Gastroesophageal sphincter (tissue), 3 donors: ENCODE measurements around the gene CNTNAP5.

Source experiments
- EP300 ChIP-seq: sonication (generic); formaldehyde crosslinking; IDR thresholded peaks from one replicate; pipeline ENCODE4 v1.6.1; 2017; ENCODE audit warnings: antibody characterized with exemption, mild to moderate bottlenecking
- POLR2A ChIP-seq, 2 donors: fragments of 450-650 bp; IDR thresholded peaks; one replicate each; pipeline ENCODE4 v1.6.1; 2017; ENCODE audit warnings: antibody characterized with exemption in 2 of 2, mild to moderate bottlenecking in 2 of 2, moderate library complexity in 1 of 2
- POLR2AphosphoS5 ChIP-seq: sonication (generic); formaldehyde crosslinking; IDR thresholded peaks from one replicate; pipeline ENCODE4 v1.6.1; 2017; ENCODE audit warnings: antibody characterized with exemption
- TF ChIP-seq, protein P1 (sequence below), 4 experiments: fragments of 200-600 bp in 2 of 4; fragments of 450-650 bp in 2 of 4; sonication (generic) in 1 of 4; IDR thresholded peaks; one replicate each; pipeline ENCODE4 v1.5.1; 2017 to 2019; ENCODE audit warnings: antibody characterized with exemption in 4 of 4, mild to moderate bottlenecking in 2 of 4, moderate library complexity in 2 of 4

GRCh38 chr2:124886216-124886615 is 861.1 kb downstream of the CNTNAP5 start:
- TF ChIP-seq POLR2AphosphoS5 (no peak), POLR2A (IDR thresholded peaks at IDR 0.05) (no peak), EP300 (no peak)
- TF ChIP-seq, protein P1, sequence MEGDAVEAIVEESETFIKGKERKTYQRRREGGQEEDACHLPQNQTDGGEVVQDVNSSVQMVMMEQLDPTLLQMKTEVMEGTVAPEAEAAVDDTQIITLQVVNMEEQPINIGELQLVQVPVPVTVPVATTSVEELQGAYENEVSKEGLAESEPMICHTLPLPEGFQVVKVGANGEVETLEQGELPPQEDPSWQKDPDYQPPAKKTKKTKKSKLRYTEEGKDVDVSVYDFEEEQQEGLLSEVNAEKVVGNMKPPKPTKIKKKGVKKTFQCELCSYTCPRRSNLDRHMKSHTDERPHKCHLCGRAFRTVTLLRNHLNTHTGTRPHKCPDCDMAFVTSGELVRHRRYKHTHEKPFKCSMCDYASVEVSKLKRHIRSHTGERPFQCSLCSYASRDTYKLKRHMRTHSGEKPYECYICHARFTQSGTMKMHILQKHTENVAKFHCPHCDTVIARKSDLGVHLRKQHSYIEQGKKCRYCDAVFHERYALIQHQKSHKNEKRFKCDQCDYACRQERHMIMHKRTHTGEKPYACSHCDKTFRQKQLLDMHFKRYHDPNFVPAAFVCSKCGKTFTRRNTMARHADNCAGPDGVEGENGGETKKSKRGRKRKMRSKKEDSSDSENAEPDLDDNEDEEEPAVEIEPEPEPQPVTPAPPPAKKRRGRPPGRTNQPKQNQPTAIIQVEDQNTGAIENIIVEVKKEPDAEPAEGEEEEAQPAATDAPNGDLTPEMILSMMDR (IDR thresholded peaks at IDR 0.05) = no peak
